ENCODE results near the gene LMTK3.
A peak's percentile ranks its signal among the peaks of the same experiment; 100 is the strongest.

LMTK3 gene

DNA sequence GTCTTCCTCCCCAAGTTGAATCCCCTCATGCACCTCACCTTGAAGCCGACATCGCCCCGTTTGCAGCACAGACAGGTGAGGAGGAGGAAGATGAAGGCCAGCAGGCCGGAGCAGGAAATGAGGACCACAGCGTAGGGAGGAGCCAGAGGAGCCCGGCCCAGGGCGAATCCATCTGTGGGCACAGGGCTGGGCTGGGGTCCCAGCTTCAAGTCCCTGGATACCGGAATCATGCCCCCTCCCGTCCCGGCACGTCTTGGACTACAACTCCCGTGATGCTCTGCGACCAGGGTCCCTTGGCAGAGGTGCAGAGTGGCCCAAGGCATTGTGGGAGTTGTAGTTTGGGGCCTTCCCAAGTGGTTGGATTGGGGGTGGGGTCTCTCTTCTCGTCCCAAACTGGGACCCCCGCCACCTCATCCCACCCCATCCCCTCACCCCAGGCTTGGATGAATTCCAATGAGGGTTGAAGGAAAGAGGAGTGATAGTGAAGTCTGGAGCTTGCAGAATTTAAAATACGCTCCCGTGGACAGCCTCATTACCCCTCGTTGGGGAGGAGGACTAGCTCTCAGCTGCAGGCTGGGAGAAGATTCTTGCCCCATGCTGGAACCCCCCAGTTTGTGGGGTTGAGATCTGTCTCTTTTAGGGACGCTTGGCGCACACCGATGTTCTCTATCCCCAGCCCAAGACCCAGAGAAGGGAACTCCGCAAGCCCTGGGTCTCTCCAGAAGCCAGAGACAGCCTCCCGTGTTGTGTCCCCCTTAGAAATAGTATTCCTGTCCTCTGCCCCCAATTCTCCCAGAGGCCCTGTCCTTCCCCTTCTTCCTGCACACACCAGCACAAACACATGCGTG is 990 bp downstream of the LMTK3 start:
- TF ChIP-seq YY1 (IDR thresholded peaks at IDR 0.05; ENCODE audit: insufficient read depth, insufficient read length) (no peak), ZNF274 (IDR thresholded peaks at IDR 0.05; ENCODE audit: low read depth, low read length) (no peak), SUZ12 (IDR thresholded peaks at IDR 0.05; ENCODE audit: extremely low read depth, insufficient read depth, insufficient read length) (no peak)
- no peak overlapping the region for H3K9ac ChIP-seq (ENCODE audit: insufficient read length, low read depth)
- H3K4me3 ChIP-seq (ENCODE audit: insufficient read length, low read depth) = peak overlapping the region; percentile 13
- no peak for DNase-seq (ENCODE audit: low read depth, low spot score)
- H3K27me3 ChIP-seq (ENCODE audit: insufficient read depth, insufficient read length) = peaks cover 29% of the 10 kb centered on the region
- H3K36me3 ChIP-seq (ENCODE audit: insufficient read depth, insufficient read length, low read length) = no peaks in the 10 kb centered on the region
- H3K9me3 ChIP-seq (ENCODE audit: insufficient read depth, low read length) = no peaks in the 10 kb centered on the region
- H3K4me1 ChIP-seq (ENCODE audit: insufficient read depth, insufficient read length) = peaks cover 6% of the 10 kb centered on the region

- H3K36me3 ChIP-seq (ENCODE audit: insufficient read depth, insufficient read length, low read length) = no peaks in the 10 kb centered on the region
- peaks cover 6% of the 10 kb centered on the region for H3K4me1 ChIP-seq (ENCODE audit: insufficient read depth, insufficient read length)
- H3K27me3 ChIP-seq (ENCODE audit: insufficient read depth, insufficient read length) = peaks cover 29% of the 10 kb centered on the region
- H3K9me3 ChIP-seq (ENCODE audit: insufficient read depth, low read length) = no peaks in the 10 kb centered on the region
- no peak overlapping the region for H3K9ac ChIP-seq (ENCODE audit: insufficient read length, low read depth)
- no peak for DNase-seq (ENCODE audit: low read depth, low spot score)
- TF ChIP-seq YY1 (IDR thresholded peaks at IDR 0.05; ENCODE audit: insufficient read depth, insufficient read length) (no peak), ZNF274 (IDR thresholded peaks at IDR 0.05; ENCODE audit: low read depth, low read length) (no peak), SUZ12 (IDR thresholded peaks at IDR 0.05; ENCODE audit: extremely low read depth, insufficient read depth, insufficient read length) (no peak)
- no peak overlapping the region for H3K4me3 ChIP-seq (ENCODE audit: insufficient read length, low read depth)
Measured at GRCh38 chr19:48509467-48510194, 2.0 kb downstream of the LMTK3 start.

- Histone ChIP-seq H3K9me3 (ENCODE audit: insufficient read depth, low read length) (no peaks in the 10 kb centered on the region), H3K4me3 (ENCODE audit: insufficient read length, low read depth) (no peak overlapping the region), H3K27me3 (ENCODE audit: insufficient read depth, insufficient read length) (peaks cover 29% of the 10 kb centered on the region), H3K9ac (ENCODE audit: insufficient read length, low read depth) (no peak overlapping the region), H3K36me3 (ENCODE audit: insufficient read depth, insufficient read length, low read length) (no peaks in the 10 kb centered on the region), H3K4me1 (ENCODE audit: insufficient read depth, insufficient read length) (peaks cover 5% of the 10 kb centered on the region)
- TF ChIP-seq ZNF274 (IDR thresholded peaks at IDR 0.05; ENCODE audit: low read depth, low read length) = no peak
- no peak for TF ChIP-seq SUZ12 (IDR thresholded peaks at IDR 0.05; ENCODE audit: extremely low read depth, insufficient read depth, insufficient read length)
- TF ChIP-seq YY1 (IDR thresholded peaks at IDR 0.05; ENCODE audit: insufficient read depth, insufficient read length) = no peak
- DNase-seq (ENCODE audit: low read depth, low spot score) = no peak
Measured at GRCh38 chr19:48508729-48509411, 2.8 kb downstream of the LMTK3 start.

DNA sequence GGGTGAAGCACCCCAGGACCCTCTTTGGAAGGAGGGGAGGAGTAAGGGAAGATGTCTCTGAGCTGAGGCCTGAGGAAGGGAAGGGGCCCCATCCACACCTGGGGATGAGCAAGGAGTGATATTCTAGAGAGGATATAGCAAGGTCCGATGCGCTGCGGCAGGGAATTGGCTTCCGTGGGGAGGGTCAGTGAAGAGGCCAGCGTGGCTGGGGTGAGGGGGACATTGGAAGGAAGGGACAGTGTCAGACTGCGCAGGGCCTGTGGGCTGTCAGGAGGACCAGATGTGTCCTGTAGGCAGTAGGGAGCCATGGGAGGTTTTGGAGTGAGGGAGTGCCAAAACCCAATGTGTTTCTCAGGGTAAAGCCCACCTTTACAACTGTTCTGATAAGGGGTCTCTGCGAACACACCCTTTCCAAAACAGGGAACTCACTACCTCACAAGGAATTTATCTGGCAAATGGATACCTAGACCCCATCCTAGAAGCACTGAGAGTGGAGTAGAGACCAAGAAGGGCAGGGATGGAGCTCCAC is 3.7 kb downstream of the LMTK3 start:
- Histone ChIP-seq H3K9ac (ENCODE audit: insufficient read length, low read depth) (no peak overlapping the region), H3K4me3 (ENCODE audit: insufficient read length, low read depth) (no peak overlapping the region), H3K36me3 (ENCODE audit: insufficient read depth, insufficient read length, low read length) (no peaks in the 10 kb centered on the region), H3K27me3 (ENCODE audit: insufficient read depth, insufficient read length) (peaks cover 22% of the 10 kb centered on the region), H3K4me1 (ENCODE audit: insufficient read depth, insufficient read length) (peaks cover 5% of the 10 kb centered on the region), H3K9me3 (ENCODE audit: insufficient read depth, low read length) (no peaks in the 10 kb centered on the region)
- no peak for DNase-seq (ENCODE audit: low read depth, low spot score)
- TF ChIP-seq SUZ12 (IDR thresholded peaks at IDR 0.05; ENCODE audit: extremely low read depth, insufficient read depth, insufficient read length) = no peak
- TF ChIP-seq YY1 (IDR thresholded peaks at IDR 0.05; ENCODE audit: insufficient read depth, insufficient read length) = no peak
- TF ChIP-seq ZNF274 (IDR thresholded peaks at IDR 0.05; ENCODE audit: low read depth, low read length) = no peak

DNA sequence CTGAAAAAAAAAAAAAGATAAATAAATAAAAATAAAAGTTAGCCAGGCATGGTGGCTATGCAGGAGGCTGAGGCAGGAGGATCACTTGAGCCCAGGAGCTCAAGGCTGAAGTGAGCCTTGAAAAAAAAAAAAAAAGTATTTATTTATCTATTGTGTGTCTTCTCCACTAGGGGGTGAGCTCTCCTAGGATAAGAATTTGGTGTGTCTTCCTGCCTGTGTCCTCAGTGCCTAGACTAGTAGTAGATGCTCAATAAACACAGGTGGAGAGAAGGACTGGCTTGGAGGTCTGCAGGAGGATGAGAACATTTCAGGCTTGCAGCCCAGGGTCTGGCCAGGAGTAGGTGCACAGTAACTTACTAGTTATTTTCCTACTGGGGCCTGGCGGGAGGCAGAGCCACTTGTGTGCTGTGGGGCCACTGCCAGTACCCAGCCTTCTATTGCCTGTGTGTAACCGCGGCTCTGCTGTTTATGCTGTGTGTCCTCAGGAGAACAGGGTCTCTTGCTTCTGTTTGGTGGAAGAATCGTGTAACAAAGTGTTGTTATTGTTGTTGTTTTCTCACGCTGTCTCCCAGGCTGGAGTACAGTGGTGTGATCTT is 5.4 kb downstream of the LMTK3 start:
- H3K36me3 ChIP-seq (ENCODE audit: insufficient read depth, insufficient read length, low read length) = no peaks in the 10 kb centered on the region
- H3K4me1 ChIP-seq (ENCODE audit: insufficient read depth, insufficient read length) = peaks cover 5% of the 10 kb centered on the region
- TF ChIP-seq ZNF274 (IDR thresholded peaks at IDR 0.05; ENCODE audit: low read depth, low read length) = no peak
- no peak for TF ChIP-seq SUZ12 (IDR thresholded peaks at IDR 0.05; ENCODE audit: extremely low read depth, insufficient read depth, insufficient read length)
- no peak for TF ChIP-seq YY1 (IDR thresholded peaks at IDR 0.05; ENCODE audit: insufficient read depth, insufficient read length)
- no peaks in the 10 kb centered on the region for H3K9me3 ChIP-seq (ENCODE audit: insufficient read depth, low read length)
- DNase-seq (ENCODE audit: low read depth, low spot score) = no peak
- H3K9ac ChIP-seq (ENCODE audit: insufficient read length, low read depth) = no peak overlapping the region
- H3K4me3 ChIP-seq (ENCODE audit: insufficient read length, low read depth) = no peak overlapping the region
- H3K27me3 ChIP-seq (ENCODE audit: insufficient read depth, insufficient read length) = peaks cover 6% of the 10 kb centered on the region

DNA sequence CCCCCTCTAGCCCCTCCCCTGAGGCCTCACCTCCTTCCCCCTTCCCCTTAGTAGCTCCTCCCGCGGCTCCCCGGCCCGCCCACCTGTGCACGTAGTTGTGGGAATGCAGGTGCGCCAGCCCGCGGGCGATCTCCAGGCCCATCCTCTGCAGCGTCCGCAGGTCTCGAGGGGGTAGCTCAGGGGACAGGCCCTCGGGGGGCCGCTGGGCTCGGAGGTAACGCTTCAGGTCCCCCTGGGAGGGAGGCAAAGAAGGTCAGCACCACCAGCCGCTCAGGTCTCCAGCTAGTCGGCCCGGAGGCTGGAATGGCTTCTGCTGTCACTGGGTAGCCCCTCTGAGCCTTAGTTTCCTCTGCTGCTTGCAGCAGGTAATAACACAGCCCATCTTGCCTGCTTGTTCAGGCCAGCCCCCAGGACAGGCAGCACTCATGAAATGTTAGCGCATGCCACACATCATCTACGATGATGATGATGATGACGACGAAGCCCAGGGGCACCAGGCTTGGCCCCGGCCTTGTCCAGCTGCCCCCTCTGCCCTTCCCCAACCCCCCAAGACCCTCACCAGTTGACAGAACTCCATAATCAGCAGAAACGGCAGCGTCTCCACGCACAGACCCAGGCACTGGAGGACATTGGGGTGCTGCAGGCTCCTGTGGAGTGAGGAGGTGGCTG is 9.2 kb downstream of the LMTK3 start:
- H3K9ac ChIP-seq (ENCODE audit: insufficient read length, low read depth) = peak overlapping the region; percentile 51
- H3K4me3 ChIP-seq (ENCODE audit: insufficient read length, low read depth) = peak overlapping the region; percentile 36
- no peak for TF ChIP-seq SUZ12 (IDR thresholded peaks at IDR 0.05; ENCODE audit: extremely low read depth, insufficient read depth, insufficient read length)
- TF ChIP-seq YY1 (IDR thresholded peaks at IDR 0.05; ENCODE audit: insufficient read depth, insufficient read length) = no peak
- TF ChIP-seq ZNF274 (IDR thresholded peaks at IDR 0.05; ENCODE audit: low read depth, low read length) = no peak

More for the DNA sequence above, 9.2 kb downstream of the LMTK3 start:
- Histone ChIP-seq H3K27me3 (ENCODE audit: insufficient read depth, insufficient read length) (peaks cover 4% of the 10 kb centered on the region), H3K36me3 (ENCODE audit: insufficient read depth, insufficient read length, low read length) (no peaks in the 10 kb centered on the region), H3K4me1 (ENCODE audit: insufficient read depth, insufficient read length) (peaks cover 3% of the 10 kb centered on the region), H3K9me3 (ENCODE audit: insufficient read depth, low read length) (no peaks in the 10 kb centered on the region)
- DNase-seq (ENCODE audit: low read depth, low spot score) = no peak
